HG02885 (cell line): ENCODE results near the gene SMPD4.
"Not testable (repeated sequence)": the region's sequence is repeated elsewhere in the genome, so short reads cannot be mapped to it uniquely, and the experiment has no call there.

ENCODE experiments used
- ATAC-seq: cut with Tn5 transposase; IDR thresholded peaks from one replicate; pipeline ENCODE4 v1.9.1; 2021; ENCODE audit warnings: mild to moderate bottlenecking; ENCODE audit not compliant: unreplicated experiment, poor library complexity

Gene SMPD4

GRCh38 chr2:130142396-130143265, 38.8 kb downstream of the SMPD4 start:
- not testable (repeated sequence) for ATAC-seq

GRCh38 chr2:130141645-130142370, 39.6 kb downstream of the SMPD4 start:
- not testable (repeated sequence) for ATAC-seq

GRCh38 chr2:130141002-130141401, 40.4 kb downstream of the SMPD4 start:
- ATAC-seq, result not testable (repeated sequence)

GRCh38 chr2:130140516-130140915, 40.9 kb downstream of the SMPD4 start:
- ATAC-seq, result not testable (repeated sequence)

GRCh38 chr2:130139331-130140280, 41.8 kb downstream of the SMPD4 start:
- not testable (repeated sequence) for ATAC-seq

GRCh38 chr2:130138841-130139251, 42.6 kb downstream of the SMPD4 start:
- ATAC-seq, result not testable (repeated sequence)

- not testable (repeated sequence) for ATAC-seq
Measured at GRCh38 chr2:130138326-130138725, 43.1 kb downstream of the SMPD4 start.

GRCh38 chr2:130137118-130137517, 44.3 kb downstream of the SMPD4 start:
- ATAC-seq, result not testable (repeated sequence)

GRCh38 chr2:130136546-130136945, 44.9 kb downstream of the SMPD4 start:
- ATAC-seq, result not testable (repeated sequence)

- ATAC-seq, result no peak
Measured at GRCh38 chr2:130135692-130136541, 45.5 kb downstream of the SMPD4 start.

- not testable (repeated sequence) for ATAC-seq
Measured at GRCh38 chr2:130129120-130129829, 52.1 kb downstream of the SMPD4 start, which contains the start of gene POTEF. Gene POTEF (minus strand): TSS chr2:130129222. CDS start chr2:130120515, 8,707 bp downstream.

- ATAC-seq, result not testable (repeated sequence)
Measured at GRCh38 chr2:130128464-130128863, 52.9 kb downstream of the SMPD4 start.

- not testable (repeated sequence) for ATAC-seq
Measured at GRCh38 chr2:130127726-130128125, 53.7 kb downstream of the SMPD4 start.

- not testable (repeated sequence) for ATAC-seq
Measured at GRCh38 chr2:130120924-130121323, 60.5 kb downstream of the SMPD4 start.

GRCh38 chr2:130102597-130103363, 78.6 kb downstream of the SMPD4 start:
- ATAC-seq, result not testable (repeated sequence)
